Retinal pigment epithelial cell (primary cell): ENCODE results near the gene CREB3L2.

Experiments used
- DNase-seq: peaks from one replicate; pipeline ENCODE4 v3.0.0-alpha.2; 2010; ENCODE audit warnings: low read depth
- H3K4me3 ChIP-seq: 2 replicates; pipeline ENCODE4 v1.5.1; 2011; ENCODE audit warnings: mild to moderate bottlenecking, low read length, control low read depth, moderate library complexity
- TF ChIP-seq, protein P1 (sequence below): conservative IDR thresholded peaks from 2 replicates; pipeline ENCODE4 v1.5.1; 2011; ENCODE audit warnings: low read depth, low read length, control low read depth, inconsistent platforms

Gene CREB3L2

DNA sequence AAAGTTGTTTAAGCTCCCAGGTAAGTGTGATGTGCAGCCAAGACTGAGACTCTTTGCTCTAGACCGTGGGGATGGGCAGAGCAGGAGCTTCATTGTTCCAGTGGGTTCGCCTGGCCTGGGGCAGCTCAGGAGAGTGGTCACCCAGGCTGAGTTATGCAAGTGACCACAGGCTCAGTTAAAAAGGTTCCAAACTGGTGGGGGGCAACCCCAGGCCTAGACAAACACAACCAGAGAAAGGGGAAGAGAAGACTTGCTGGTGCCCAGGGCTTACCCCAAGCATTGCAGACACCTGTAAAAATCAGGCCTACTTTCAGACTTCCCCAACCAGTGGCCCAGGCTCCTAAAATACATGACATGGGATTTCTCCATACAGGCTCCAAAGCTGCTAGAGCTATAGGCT, 21.6 kb downstream of the CREB3L2 start:
- no peak for DNase-seq
- no peak overlapping the region for H3K4me3 ChIP-seq
- TF ChIP-seq, protein P1, sequence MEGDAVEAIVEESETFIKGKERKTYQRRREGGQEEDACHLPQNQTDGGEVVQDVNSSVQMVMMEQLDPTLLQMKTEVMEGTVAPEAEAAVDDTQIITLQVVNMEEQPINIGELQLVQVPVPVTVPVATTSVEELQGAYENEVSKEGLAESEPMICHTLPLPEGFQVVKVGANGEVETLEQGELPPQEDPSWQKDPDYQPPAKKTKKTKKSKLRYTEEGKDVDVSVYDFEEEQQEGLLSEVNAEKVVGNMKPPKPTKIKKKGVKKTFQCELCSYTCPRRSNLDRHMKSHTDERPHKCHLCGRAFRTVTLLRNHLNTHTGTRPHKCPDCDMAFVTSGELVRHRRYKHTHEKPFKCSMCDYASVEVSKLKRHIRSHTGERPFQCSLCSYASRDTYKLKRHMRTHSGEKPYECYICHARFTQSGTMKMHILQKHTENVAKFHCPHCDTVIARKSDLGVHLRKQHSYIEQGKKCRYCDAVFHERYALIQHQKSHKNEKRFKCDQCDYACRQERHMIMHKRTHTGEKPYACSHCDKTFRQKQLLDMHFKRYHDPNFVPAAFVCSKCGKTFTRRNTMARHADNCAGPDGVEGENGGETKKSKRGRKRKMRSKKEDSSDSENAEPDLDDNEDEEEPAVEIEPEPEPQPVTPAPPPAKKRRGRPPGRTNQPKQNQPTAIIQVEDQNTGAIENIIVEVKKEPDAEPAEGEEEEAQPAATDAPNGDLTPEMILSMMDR: no peak

- DNase-seq: peak; percentile 89
- no peak overlapping the region for H3K4me3 ChIP-seq
- TF ChIP-seq, protein P1: no peak
These were observed 23.2 kb downstream of the CREB3L2 start for GRCh38 chr7:137978464-137979237.

GRCh38 chr7:137977173-137977572, 24.7 kb downstream of the CREB3L2 start:
- no peak overlapping the region for H3K4me3 ChIP-seq
- DNase-seq: no peak
- TF ChIP-seq, protein P1: no peak

- H3K4me3 ChIP-seq: no peak overlapping the region
- TF ChIP-seq, protein P1: no peak
These were observed 25.2 kb downstream of the CREB3L2 start for GRCh38 chr7:137976696-137977095.

DNA sequence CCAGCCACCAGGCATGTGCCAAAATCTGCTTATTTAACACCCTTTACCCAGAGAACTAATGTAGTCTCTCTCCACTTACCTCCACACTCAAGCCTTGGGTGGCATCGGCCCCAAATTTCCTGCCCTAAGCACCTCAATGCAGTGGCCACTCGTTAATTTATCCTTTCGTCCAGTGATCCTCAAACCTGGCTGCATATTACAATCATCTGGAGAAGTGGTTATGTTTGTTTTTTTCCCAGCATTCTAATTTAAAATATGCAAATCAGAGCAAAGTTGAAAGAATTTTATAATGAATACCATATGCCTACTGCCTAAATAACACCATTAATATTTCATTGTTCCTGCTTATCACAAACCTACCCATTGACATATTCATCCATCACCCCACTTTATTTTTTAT, 25.7 kb downstream of the CREB3L2 start:
- no peak overlapping the region for H3K4me3 ChIP-seq
- DNase-seq: no peak
- TF ChIP-seq, protein P1: no peak

More at GRCh38 chr7:137976696-137977095, 25.2 kb downstream of the CREB3L2 start:
- DNase-seq: no peak

DNA sequence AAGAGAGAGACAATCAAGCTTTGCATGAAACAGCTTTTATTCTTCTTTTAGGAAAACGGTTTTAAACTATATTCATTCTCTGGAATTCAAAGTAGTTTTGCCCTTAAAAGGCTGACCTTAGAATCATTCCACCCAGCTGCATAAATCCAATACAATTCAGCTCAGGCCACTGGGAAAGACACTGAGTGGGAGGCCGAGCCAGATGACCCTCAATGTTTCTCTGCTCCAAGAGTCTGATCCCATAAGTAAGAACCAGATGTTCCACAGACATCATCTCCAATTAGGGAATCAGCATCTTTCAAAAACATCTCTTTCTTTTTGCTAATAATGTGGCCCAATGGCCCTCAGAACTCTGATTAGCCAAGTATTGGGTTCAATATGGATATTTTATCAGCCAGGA, 26.1 kb downstream of the CREB3L2 start:
- TF ChIP-seq, protein P1: no peak
- H3K4me3 ChIP-seq: no peak overlapping the region
- DNase-seq: no peak

GRCh38 chr7:137975221-137975620, 26.7 kb downstream of the CREB3L2 start:
- TF ChIP-seq, protein P1: no peak
- no peak overlapping the region for H3K4me3 ChIP-seq
- no peak for DNase-seq
